Measurements from ENCODE around the gene HEATR1.
"Not testable (repeated sequence)": the region's sequence is repeated elsewhere in the genome, so short reads cannot be mapped to it uniquely, and the experiment has no call there.

DNA sequence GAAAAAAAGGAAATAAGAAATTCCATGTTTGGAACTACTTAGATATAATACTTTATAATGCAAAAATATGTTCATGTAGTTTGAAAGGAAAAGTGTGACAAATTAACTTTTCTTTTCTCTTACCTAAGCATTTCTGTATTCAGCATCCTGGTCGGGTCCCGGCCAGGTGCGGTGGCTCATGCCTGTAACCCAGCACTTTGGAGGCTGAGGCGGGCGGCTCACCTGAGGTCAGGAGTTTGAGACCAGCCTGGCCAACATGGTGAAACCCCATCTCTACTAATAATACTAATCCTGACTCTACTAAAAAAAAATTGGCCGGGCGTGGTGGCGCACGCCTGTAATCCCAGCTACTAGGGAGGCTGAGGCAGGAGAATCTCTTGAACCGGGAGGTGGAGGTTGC is 3.3 kb upstream of the HEATR1 start:
- TF ChIP-seq, protein P1, sequence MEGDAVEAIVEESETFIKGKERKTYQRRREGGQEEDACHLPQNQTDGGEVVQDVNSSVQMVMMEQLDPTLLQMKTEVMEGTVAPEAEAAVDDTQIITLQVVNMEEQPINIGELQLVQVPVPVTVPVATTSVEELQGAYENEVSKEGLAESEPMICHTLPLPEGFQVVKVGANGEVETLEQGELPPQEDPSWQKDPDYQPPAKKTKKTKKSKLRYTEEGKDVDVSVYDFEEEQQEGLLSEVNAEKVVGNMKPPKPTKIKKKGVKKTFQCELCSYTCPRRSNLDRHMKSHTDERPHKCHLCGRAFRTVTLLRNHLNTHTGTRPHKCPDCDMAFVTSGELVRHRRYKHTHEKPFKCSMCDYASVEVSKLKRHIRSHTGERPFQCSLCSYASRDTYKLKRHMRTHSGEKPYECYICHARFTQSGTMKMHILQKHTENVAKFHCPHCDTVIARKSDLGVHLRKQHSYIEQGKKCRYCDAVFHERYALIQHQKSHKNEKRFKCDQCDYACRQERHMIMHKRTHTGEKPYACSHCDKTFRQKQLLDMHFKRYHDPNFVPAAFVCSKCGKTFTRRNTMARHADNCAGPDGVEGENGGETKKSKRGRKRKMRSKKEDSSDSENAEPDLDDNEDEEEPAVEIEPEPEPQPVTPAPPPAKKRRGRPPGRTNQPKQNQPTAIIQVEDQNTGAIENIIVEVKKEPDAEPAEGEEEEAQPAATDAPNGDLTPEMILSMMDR (IDR thresholded peaks at IDR 0.05) = not testable (repeated sequence)
- not testable (repeated sequence) for TF ChIP-seq POLR2A (IDR thresholded peaks at IDR 0.05)

All from testis (tissue), 2 donors.